Endometrial microvascular endothelial cells (primary cell): Measurements from ENCODE around the gene P3H2. TPM values are rescaled to one million over a fixed set of nuclear protein-coding genes. Genes with fewer than 3 reads are reported as not detected.

Experiments used
- in situ Hi-C: cut with HindIII; loops from 2 replicates; pipeline ENCODE4 v1.10.0; 2017; ENCODE audit warnings: low sequenced_read_pairs, low pct_unique_long_range_greater_than_20kb; ENCODE audit errors: inconsistent ontology term
- total RNA-seq: library from RNA; depleted of rRNA; stranded (reverse); fragments of >200 nt; gene quantifications from one replicate; pipeline ENCODE4 v1.2.3, GENCODE V29; 2015; ENCODE audit errors: inconsistent ontology term

Gene P3H2
- total RNA-seq, 1 donor from 2014 or later: 24.2 TPM

DNA sequence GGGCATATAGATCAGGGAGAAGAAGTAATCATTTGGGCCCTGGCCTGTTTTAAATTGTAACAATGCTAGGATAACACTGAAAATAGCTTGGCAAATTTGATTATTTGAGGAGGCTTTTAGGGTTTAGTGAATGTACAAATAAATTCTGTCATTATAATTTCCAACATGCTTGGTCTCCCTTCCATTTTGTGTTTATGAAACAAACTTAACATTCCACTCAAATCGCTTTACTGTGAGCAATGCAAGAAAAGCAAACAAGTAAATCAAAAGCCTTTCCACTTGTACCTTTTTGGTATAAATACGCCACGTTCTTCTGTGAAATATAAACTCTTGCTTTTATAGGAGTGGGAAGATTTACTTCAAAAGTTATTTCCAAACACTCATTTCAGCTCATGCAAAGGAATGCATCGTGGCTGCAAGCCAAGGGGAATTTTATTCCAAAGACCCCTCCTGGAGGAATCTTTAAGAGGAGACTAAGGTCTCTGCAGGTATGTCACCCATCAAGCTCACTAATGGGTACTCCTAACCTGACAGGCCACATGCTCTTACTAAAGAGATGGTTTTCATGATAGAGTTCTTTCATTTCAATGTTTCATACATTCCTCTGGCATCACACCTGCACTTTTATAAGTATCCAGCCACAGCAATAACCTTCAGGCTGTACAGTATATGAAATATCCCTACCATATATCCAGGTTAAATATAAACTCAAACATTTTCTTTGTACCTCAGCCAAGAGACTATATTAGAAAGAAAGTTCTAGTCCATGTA lies 115.2 kb downstream of the P3H2 start:
- in situ Hi-C loops: no loop called here

DNA sequence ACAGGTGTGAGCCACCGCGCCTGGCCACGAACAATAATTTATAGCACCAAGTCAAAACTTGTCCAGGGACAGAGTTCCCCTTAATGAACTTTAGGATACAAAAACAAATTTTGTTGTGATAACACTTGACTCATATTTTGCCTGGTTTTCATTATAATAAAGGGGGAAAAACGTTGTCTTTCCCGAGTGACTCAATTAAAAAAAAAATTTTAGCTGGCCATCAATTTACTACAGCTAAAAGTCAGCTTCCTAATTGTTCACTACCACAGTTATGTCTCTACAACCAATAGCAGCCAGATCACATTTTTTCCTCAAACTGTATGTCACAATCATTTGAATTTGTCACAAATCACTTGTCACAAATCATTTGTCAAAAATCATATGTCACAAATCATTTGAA lies 116.0 kb downstream of the P3H2 start:
- in situ Hi-C loops: no loop called here

DNA sequence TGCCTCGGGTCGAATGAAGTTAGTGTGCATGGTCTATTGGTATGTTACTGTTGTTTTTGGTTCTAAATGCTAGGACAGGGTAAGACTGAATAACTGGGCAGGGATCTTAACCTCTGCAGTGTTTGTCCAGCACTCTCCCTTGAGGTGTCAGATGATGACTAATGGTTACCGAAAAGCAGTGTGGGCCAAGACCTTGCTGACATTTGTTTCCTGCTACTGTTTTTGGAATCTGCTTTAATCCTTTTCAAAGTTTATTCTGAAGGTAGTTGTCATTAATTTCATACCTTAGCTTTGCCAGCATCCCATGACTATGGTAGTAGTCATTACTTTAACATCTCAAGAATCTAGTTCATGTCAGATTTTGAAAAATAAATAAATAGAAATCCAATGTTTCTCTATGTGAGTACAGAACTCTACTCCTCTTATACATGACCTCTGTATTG lies 117.0 kb downstream of the P3H2 start:
- in situ Hi-C loops: no loop called here

DNA sequence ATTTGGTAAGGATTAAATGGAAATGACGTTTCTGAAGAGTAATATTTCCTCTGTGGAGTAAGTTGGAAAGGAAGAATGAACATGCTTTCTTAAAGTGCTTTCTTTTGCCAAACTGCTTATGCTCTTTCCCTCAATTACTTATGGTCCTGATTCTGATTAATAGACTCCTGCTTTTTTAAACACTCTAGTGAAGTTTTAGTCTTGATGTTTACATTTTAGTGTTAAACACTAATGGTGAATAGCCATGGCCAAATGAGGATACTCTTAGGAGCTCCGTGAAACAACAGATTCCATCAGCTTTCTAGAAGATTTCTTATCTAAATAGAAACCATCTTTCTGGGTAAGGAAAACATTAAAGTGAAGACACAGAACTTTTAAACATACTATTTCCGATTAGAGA lies 117.6 kb downstream of the P3H2 start:
- in situ Hi-C loops: no loop called here

DNA sequence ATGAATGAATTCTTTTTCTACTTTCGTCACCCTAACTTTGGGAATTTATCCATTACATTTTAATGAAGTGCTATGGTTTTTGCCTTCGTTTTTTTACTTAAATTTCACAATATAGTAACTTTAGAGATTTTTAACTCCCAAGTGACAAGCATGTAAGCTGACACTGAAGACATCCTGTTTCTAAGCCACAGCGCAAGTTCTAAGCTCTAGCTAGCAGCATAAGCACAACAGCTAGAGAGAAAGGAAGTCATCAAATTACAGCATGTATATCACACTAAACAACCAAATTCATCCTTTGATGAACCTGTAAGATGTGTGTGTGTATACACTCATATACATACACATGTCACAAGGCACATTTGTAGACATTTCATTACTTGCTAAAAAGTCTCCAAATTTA lies 119.3 kb downstream of the P3H2 start:
- in situ Hi-C loops: no loop called here

DNA sequence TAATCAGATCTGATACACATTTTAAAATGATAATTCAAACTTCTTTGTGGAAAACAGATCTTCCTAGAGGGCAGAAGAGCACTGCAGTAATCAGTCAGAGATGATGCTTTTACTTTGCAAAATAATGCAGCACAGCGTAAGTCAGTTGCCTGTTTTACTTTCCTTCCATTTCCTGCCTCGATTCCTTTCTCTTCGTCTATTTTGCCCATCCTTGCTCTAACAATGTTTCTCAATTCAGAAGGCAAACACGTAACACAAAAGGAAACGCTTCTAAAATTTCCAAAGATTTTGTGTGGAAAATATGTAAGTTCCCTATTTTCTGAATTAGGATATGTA lies 119.9 kb downstream of the P3H2 start:
- in situ Hi-C loops: no loop called here

DNA sequence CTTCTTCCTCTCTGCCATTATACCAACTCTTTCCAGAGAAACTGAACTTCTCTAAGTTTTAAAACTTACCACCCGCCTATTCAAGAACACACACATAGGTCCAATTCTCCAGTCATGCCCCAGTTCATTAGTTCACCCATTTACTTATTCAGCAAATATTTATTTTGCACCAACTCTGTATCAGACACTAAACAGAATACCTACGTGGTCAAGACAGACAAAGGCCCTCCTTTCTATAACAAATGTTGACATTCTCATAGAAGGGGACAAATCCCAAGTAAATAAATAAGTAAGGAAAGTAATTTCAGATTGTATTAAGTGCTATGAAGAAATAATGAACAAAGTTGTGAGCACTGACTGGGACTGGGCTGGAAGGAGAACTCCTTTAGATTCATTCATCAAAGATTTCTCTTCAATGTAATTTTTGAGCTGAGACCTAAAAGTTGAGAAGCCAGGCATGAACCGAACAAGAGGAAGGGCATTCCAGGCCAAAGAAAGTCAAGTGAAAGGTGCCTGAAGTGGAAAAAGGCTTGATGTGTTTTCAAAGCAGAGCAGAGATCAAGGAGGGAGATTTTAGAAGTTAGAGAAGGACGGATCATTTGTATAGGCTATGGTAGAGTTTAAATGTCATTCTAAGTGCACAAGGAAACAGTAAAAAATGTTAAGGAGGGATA lies 120.4 kb downstream of the P3H2 start:
- in situ Hi-C loops: no loop called here

DNA sequence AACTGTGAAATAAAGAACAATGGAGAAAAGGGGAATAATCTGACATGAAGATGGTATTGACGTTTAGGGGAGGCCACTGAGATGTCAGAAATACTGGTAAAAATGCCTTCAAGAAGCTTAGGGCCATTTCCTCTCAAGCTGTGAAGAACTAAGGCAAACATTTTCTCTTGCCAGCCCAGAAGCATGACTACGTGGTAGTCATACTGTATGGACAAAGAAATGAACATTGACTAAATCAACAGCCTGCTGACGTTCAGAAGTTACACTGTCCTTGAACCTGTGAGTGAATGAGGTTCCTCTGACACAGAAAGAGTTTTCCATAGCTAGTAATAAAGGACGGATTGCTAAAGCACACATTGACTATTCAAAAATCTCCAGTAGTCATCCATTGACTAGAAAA lies 121.0 kb downstream of the P3H2 start:
- in situ Hi-C loops: no loop called here

DNA sequence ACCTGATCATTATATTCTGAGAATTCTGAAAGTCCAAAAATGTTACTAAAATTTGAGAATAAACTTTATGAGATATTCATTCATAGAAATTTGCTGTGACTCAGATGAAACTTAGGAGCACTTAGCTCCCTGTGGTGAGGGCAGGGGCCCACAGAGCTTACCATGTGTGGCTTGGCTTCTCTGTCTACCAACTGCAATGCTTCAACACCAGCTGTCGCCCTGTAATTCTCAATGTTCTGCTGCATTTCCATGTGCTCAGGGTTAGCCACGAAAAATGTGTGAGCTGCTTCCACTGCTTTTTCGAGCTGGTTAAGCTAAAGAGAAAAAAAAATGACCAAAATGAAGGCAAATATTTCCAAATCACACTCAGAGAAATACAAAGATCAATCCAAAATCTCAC lies 125.6 kb downstream of the P3H2 start:
- in situ Hi-C loops: no loop called here

DNA sequence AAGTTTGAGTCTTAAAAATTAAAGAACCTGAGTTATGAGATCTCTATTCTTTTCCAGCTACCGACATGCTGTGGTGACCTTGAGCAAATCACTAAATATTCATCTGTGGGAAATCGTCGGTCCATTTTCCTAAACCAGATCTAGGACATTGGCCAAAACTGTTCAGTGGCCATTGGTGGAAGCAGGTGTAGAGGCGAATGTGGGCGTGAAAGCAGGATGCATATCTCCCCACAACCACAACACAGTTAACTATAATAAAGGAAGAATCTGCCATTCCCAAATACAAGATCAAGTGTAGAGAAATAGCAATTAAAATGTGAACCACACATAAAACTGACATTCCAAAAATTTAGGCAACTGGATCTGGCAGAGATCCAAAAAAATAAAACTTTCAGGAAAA lies 129.9 kb downstream of the P3H2 start:
- in situ Hi-C loops: no loop called here

DNA sequence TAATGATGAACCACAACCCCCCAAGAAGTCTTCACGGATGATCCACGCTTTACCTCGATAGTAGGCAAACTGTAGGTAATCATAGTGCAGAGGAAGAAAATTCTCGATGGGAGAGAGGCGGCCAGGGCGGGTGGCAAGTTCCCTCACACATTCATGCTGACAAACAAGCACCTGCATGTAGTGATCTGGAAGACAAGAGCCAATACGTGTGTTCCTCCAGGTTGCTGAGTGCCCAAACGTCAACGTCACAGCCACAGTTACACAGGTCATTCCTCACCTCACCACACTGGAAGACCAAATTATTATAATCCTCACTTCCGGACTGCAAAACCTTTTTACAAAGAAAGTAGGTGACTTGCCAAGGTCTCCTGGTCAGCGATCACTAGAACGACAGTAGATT lies 131.8 kb downstream of the P3H2 start:
- in situ Hi-C loops: no loop called here

DNA sequence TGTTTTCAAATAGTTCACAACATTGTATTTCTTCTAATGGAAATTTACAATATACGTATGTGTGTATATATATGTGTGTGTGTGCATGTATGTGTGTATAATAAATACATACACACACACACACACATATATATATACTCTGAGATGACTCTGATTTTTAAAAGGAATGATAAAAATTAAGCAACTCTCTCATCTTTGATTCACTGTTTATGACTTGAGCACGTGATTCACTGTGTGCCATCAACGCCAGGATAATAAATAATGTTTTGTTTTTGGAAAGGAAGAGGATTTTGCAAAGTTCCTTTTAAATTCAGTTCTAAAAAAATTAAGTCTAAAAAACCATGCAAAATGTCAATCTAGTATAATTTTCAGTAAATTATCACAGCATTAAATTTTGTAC lies 132.4 kb downstream of the P3H2 start:
- in situ Hi-C loops: no loop called here

DNA sequence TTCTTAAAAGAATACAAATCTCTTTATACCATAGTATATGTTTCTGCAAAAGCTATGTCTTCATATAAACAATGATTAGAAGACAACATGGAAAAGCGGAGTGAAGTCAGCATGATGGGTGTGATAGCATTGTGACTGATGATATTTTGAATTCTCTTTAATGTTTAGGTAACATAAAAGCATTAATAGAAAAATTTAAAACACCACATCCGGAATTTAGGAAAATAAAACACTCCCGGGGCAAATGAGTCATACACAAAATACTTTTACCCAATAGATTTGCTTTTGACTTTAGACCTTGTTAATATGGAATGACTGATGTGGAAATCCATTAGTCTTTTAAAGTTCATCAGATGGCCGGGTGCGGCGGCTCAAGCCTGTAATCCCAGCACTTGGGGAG lies 134.7 kb downstream of the P3H2 start:
- in situ Hi-C loops: no loop called here

DNA sequence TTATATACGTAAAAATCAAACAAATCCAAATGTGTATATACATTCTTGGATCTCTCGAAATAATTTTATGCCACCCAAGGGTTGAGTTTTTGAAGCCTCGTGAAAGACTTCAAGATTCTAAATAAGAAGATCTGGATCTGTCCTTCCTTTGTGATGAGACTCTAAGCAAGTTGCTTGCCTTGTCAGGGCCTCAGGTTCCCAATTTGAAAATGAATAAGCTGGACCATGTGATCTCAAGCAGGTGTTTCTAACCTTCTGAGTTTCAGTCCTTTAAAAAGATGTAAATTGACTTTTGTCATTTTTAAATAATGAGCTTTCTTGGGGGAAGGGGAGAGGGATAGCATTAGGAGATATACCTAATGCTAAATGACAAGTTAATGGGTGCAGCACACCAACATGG lies 137.1 kb downstream of the P3H2 start:
- in situ Hi-C loops: no loop called here

DNA sequence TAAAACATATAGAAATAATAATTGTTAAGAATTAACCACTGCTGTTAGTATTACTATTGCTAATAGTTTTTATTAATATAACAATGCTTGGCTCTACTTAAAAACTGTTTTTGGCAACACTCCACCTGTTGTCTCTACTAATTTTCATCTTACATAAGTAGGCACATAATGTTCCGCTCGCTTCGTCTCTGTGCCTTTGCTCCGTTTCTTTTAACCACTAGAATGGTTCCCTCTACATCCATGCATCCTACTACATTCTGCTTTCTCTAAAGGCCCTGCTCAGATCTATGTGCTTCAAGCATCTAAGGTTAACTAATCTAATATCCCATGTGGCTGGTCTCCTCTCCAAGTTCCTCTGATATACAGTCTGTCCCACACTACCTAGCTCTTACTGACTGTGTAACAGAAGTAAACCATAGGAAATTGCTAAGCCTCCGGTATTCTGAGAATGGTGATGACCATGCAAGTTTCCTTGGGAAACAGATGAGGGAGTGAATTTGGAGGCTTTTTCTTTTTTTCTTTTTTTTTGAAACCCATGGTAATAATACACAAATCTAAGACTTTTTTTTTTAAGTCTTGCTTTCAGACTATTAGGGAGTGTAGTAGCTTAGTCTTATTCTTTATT lies 138.3 kb downstream of the P3H2 start:
- in situ Hi-C loops: no loop called here

DNA sequence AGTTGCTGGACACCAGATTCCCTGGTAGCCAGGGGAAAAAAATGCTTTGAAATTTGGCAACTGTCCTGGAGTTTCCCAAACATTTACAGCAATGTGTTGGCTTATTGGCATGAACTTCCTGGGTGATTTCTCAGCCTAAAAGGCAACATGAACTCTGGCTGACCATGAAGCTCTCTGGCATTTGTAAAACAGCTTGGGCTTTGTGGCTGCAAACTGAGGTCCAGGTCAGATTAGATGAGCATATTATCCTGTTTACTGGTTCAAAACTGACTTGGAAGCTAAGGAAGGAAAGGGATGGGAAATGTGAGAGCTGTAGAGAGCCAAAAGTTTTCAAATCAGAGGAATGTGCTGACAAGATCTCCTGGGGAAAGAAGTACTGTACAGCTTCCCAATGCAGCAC lies 139.0 kb downstream of the P3H2 start:
- in situ Hi-C loops: no loop called here

DNA sequence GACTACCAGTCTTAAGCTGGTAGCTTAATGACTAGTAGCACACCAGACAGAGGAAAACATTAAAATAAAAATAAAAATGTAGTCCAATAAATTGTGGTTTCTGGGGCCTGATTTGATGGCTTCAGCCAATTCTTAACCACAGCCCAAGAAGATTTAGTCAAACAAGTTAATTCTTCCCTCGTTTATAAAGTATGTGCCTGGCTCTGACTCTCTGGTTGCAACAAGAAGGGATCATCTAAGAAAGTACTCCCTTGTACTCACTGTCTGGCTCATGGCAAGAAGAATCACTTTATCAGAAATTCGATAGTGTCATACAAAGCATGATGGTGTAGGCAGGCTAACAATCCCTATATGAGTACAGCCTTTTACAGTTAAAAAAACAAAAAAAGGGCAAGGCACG lies 141.9 kb downstream of the P3H2 start:
- in situ Hi-C loops: no loop called here

DNA sequence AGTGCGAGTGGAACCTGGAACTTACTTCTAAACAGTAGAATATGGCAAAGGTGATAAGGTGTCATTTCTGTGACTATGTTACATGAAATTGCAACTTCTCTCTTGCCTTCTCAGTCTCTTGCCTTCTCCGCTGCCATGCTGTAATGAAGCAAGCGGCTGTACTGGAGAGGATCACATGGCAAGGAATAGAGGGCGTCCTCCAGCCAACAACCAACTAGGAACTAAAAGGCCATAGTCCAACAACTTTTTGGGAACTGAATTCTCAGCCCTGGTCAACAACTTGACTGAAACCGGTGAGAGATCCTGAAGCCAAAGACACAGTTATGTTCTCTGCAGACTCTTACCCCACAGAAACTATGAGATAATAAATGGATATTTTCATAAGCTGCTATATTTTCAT lies 143.5 kb downstream of the P3H2 start:
- in situ Hi-C loops: no loop called here

DNA sequence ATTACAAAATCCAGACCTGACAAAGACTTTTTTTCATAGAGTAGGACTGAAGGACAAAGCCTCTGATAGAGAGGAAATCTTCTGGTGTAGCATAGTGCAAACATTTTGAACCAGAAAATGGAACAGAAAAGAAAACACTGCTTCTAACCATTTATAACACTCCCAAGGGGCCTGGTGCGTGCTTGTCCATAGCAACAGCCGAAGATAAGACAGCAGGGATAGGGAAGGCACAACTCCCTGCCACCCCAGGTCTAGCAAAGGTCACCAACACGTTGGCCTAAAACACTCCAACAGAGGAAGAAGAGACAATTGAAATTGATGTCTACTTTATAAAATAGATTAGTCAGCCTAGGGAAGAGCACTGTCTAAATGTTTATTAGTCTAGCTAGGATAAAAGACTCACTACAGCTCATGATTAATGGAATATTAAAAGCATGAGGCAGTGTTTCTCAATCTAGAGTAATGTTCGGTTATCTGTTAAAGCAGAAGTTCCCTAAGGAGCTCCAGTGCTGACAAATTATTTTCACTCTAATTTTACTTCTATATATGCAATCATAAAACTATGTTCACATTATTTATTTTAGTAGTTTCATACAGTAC lies 145.2 kb downstream of the P3H2 start:
- in situ Hi-C loops: no loop called here

DNA sequence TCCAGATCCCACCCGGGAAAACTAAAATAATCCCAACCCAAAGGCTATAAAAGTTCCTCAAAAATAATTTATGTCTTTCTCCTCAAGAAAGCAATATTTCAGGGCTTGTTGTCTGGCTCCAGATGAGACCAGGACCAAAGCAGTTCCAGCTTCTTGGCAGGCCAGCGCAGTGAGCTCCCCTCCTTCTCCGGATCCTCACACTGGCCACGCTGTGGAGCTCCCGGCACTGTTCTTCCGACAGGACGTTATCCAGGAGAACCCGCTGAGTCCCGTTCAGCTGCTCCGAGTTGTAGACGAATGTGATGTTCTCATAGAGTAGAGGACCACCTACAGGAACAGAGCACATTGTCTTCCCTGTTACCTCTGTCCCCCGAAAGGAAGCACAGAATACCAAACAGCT lies 146.3 kb downstream of the P3H2 start:
- in situ Hi-C loops: loop anchor here (25.0 kb wide), 3 partner anchors 113 to 488 kb away; no protein-coding TSS in a partner anchor
